Measurements from ENCODE around the gene BCL6. TPM values are rescaled to one million over a fixed set of nuclear protein-coding genes. Genes with fewer than 3 reads are reported as not detected.
A peak's percentile ranks its signal among the peaks of the same experiment; 100 is the strongest.

BCL6 gene
- total RNA-seq, 2 experiments from 2014 or later: 30.4 to 33.4 TPM

DNA sequence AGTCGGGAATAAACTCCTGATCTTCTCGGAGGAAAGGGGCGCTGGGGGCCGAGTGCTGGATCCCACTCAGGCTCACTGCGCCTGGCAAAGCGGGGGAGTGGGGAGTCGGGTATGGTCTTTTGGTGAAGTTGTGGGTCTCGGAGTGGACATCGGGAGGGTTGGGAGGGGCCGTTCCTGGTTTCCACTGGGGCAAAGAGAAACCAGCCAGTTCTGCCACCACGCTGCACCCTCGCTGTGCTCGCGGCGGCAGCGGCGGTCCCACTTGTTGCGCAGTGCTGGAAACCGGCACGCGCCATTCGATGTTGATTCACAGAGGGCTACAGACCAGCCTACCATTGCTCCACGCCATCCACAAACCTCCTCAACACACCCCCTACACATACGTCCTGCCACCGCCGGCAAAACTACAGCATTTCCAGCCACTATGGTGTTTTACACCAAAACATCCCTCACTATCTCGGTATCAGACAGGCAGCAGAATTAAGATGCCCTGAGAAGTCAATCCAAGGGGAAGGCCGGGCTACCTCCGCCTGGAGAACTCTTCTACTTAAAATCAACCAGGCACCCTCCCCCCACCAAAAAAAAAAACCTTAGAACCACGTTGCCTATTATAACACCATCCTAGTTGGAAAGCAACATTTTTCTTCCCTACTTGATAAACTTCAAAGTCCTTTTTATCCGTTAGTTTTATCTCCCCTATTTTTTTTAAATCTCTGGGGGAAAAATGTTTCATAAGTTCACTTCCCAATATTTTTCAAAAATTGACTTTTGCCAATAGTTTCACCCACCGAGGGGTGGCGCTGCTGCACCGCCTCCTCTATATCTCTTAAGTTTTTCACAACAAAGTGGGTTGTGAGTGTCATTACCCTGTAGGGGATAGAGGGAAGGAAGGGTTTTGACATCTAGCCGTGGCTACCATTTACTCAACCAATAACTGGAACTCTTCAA lies 3.6 kb downstream of the BCL6 start:
- no peaks in the 10 kb centered on the region for H3K9me3 Mint-ChIP-seq
- peaks cover 24% of the 10 kb centered on the region for H3K36me3 Mint-ChIP-seq (ENCODE audit: low read depth)
- H3K4me1 Mint-ChIP-seq: peaks cover 43% of the 10 kb centered on the region
- H3K27ac Mint-ChIP-seq: peak overlapping the region; percentile 99
- CTCF ChIA-PET: interaction anchor here (0.7 to 6.6 kb wide), 86 partner anchors 8 to 1596 kb away, joined by 3 to 493 read pairs (median 6); partner anchors contain the start of gene LPP
- peak overlapping the region; percentile 89 for H3K4me3 Mint-ChIP-seq
- peak; percentile 82 for DNase-seq
- peaks cover 3% of the 10 kb centered on the region for H3K27me3 Mint-ChIP-seq
- POLR2A ChIA-PET: interaction anchor here (0.8 to 9.2 kb wide), 19 partner anchors 59 to 1401 kb away, joined by 3 to 251 read pairs (median 9); partner anchors contain the start of genes LPP and RTP4

DNA sequence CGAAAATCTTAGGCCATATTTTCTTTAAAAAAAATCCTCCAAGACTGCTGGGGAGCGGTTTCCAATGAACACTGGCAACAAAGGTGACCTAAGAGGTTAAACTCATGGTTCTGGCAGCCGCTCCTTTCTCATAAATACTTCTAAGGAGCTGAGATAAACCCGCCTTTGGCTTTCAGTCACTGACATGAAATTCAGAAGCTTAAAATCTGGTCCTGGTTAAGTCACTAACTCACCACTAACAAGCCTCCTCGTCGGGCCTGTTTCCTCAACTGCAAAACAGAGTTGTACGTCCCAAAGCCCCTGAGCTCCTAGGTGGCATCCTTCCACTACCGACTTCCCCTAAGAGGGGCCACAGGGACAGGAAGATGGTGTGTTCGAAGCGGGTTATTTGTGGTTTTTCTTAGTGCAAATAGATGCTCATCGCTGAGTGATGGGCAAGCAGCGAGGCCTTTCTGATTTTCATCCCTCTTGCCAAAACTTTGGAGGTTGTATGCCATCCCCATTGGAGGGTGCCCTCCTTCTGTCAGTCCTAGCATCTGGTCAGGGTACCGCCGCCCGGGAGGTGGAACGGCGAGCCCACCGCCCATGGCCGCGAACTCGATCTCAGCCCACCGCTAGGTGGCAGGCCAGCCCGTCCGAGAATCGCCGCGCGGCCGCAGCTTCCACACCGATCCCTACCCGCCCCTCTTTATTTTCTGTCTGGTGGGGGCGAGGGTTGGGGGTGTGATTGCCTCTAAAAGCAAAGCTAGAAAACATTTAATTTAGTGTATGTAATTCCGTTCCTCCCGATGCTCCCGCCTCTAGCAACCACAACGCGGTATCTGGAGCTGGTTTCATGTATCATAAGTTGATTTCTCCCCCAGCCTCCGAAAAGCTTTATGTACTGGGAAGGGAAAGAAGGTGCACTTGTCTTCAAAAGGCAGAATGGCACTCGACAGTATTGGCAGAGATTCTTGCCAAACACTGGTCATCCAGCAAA lies 4.6 kb downstream of the BCL6 start:
- CTCF ChIA-PET: interaction anchor here (0.6 to 6.6 kb wide), 181 partner anchors 9 to 1655 kb away, joined by 3 to 493 read pairs (median 4); partner anchors contain the start of gene LPP
- Mint-ChIP-seq H3K27ac (peak overlapping the region; percentile 99), H3K27me3 (peaks cover 3% of the 10 kb centered on the region), H3K9me3 (no peaks in the 10 kb centered on the region), H3K36me3 (ENCODE audit: low read depth) (peaks cover 20% of the 10 kb centered on the region), H3K4me1 (peaks cover 51% of the 10 kb centered on the region), H3K4me3 (peak overlapping the region; percentile 89)
- POLR2A ChIA-PET: interaction anchor here (0.6 to 4.5 kb wide), 26 partner anchors 9 to 1700 kb away, joined by 3 to 57 read pairs (median 4); partner anchors contain the start of genes LPP and RTP4
- peak; percentile 74 for DNase-seq

DNA sequence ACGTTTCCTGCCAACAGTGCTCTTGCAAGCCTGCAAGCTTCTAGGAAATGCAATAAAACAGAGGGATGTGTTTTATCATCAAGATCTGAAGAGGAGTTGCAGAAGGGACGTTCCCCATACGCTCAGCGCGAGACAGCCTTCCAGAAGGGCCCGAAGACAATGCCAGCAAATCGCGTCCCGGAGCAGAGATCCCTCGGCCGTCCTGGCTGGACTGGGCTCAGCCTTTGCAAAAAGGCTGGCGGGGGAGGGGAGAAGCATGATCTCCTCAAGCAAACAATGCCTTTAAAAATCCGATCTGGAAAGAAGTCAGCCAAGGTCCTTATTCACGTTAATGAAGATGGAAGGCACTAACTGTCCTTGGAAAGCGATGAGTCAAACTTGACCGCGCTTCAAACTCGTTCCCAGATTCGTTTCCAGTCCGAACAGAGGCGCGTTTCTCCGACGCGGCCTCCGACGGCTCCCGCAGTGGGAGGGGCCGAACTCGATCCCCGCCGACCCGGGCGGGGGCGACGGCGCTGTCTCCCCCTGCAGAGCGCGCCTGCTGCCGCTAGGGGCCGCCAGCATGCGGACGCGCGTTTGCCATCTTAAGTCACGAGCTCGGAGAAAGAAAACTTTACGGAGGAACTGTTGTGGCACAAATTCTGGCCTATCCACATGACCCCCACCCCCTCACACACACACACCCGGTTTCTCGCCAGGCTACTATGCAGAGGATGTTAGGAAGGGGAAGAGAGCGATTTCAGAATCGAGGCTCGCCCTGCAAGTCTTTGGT lies 5.5 kb downstream of the BCL6 start:
- Mint-ChIP-seq H3K27me3 (peaks cover 3% of the 10 kb centered on the region), H3K36me3 (ENCODE audit: low read depth) (peaks cover 14% of the 10 kb centered on the region), H3K9me3 (no peaks in the 10 kb centered on the region), H3K4me3 (peak overlapping the region; percentile 89), H3K4me1 (peaks cover 48% of the 10 kb centered on the region), H3K27ac (peak overlapping the region; percentile 99)
- peak; percentile 85 for DNase-seq
- POLR2A ChIA-PET: interaction anchor here (0.5 to 4.5 kb wide), 26 partner anchors 10 to 1405 kb away, joined by 3 to 57 read pairs (median 4); partner anchors contain the start of genes LPP and RTP4
- CTCF ChIA-PET: interaction anchor here (0.6 to 6.6 kb wide), 183 partner anchors 8 to 1655 kb away, joined by 3 to 493 read pairs (median 4); partner anchors contain the start of gene LPP

DNA sequence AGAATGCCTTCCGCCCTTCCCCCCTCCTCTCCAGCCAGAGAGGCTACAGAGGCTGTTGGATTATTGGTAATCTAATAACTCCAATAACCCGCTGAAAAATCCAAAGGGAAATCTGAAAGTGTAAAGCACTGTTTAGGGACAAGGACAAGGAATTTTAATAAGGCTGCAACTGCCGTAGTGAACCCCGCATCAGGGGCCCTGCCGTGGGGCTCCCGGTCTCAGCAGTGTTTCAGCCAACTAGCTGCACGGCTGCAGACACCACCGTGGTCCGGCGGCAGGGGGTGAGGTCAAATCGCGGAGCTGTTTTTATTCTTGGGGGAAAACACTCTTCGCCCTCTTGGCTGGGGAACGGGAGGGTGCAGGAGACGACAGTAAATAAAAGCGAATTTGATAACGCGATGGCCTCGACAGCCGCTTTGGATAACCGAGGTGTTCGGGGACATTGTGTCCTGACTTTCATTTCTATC lies 6.1 kb downstream of the BCL6 start:
- peak; percentile 48 for DNase-seq
- Mint-ChIP-seq H3K4me1 (peaks cover 48% of the 10 kb centered on the region), H3K9me3 (no peaks in the 10 kb centered on the region), H3K27ac (peak overlapping the region; percentile 99), H3K4me3 (peak overlapping the region; percentile 89), H3K36me3 (ENCODE audit: low read depth) (peaks cover 8% of the 10 kb centered on the region), H3K27me3 (peaks cover 3% of the 10 kb centered on the region)
- ChIA-PET CTCF (interaction anchor here (0.6 to 6.6 kb wide), 86 partner anchors 8 to 1529 kb away, joined by 3 to 493 read pairs (median 5); partner anchors contain the start of gene LPP), POLR2A (interaction anchor here (1.0 to 4.5 kb wide), 20 partner anchors 9 to 1405 kb away, joined by 3 to 57 read pairs (median 6); partner anchors contain the start of genes LPP and RTP4)

DNA sequence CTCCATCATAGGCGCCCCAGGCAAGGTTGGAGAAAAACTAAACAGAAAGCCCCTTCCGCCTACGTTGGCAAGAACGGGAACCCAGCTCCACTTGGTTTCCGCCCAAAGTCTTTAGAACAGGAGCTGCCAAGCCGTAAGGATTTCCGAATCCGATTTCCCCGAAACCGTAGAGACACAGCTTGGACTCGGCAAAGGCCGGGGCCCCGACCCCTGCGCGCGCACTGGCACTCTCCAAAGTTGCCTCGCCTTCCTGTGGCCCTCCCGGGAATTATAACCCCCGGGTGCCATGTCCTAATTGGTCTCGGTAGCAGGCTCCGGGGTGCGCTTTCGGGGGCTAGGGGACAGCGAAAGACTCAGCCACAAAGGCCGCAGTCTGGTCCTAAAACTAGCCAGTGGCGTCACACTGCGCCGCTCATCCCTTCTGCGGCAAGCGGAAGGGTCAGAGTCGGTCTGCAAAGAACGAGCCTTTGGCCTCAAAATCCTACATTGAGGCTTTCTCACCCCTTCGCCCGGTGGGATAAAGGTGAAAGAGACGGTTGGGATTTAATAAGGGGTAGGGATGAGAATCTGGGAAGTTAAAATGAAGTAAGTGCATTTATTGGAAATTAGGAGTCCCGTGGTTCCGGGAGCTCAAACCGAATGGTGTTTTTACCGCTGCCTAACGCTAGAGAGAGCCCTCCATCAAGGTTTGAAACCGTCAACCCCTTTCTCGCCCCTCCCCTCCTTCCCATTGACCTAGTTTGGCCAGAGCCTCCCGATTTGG lies 6.8 kb downstream of the BCL6 start:
- ChIA-PET POLR2A (interaction anchor here (0.6 to 4.5 kb wide), 21 partner anchors 9 to 1406 kb away, joined by 3 to 57 read pairs (median 4); partner anchors contain the start of genes LPP and RTP4), CTCF (interaction anchor here (0.6 to 6.6 kb wide), 73 partner anchors 8 to 1530 kb away, joined by 3 to 493 read pairs (median 5); partner anchors contain the start of gene LPP)
- Mint-ChIP-seq H3K27me3 (peaks cover 3% of the 10 kb centered on the region), H3K36me3 (ENCODE audit: low read depth) (peaks cover 4% of the 10 kb centered on the region), H3K4me1 (peaks cover 48% of the 10 kb centered on the region), H3K27ac (peak overlapping the region; percentile 99), H3K4me3 (peak overlapping the region; percentile 89), H3K9me3 (no peaks in the 10 kb centered on the region)
- DNase-seq: peak; percentile 77

DNA sequence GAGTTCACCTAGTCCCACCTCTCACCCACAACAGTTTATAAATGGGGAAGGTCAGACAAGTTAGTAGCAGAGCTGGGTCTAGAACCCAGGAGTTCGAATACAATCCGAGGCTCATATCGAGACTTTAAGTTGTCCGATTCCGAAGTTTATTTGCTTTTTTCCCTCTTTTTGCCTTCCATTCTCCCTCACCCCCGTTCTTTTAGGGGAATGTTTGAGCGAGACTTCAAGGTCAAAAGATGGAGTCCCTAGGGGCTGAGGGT lies 7.3 kb downstream of the BCL6 start:
- peak overlapping the region; percentile 89 for H3K4me3 Mint-ChIP-seq
- H3K36me3 Mint-ChIP-seq (ENCODE audit: low read depth): peaks cover 6% of the 10 kb centered on the region
- peaks cover 3% of the 10 kb centered on the region for H3K27me3 Mint-ChIP-seq
- CTCF ChIA-PET: interaction anchor here (0.8 to 6.6 kb wide), 31 partner anchors 8 to 1413 kb away, joined by 3 to 493 read pairs (median 7); partner anchors contain the start of gene LPP
- H3K9me3 Mint-ChIP-seq: no peaks in the 10 kb centered on the region
- POLR2A ChIA-PET: interaction anchor here (0.6 to 4.5 kb wide), 15 partner anchors 10 to 1405 kb away, joined by 3 to 57 read pairs (median 4); partner anchors contain the start of gene LPP
- H3K4me1 Mint-ChIP-seq: peaks cover 48% of the 10 kb centered on the region
- no peak for DNase-seq
- H3K27ac Mint-ChIP-seq: peak overlapping the region; percentile 99

DNA sequence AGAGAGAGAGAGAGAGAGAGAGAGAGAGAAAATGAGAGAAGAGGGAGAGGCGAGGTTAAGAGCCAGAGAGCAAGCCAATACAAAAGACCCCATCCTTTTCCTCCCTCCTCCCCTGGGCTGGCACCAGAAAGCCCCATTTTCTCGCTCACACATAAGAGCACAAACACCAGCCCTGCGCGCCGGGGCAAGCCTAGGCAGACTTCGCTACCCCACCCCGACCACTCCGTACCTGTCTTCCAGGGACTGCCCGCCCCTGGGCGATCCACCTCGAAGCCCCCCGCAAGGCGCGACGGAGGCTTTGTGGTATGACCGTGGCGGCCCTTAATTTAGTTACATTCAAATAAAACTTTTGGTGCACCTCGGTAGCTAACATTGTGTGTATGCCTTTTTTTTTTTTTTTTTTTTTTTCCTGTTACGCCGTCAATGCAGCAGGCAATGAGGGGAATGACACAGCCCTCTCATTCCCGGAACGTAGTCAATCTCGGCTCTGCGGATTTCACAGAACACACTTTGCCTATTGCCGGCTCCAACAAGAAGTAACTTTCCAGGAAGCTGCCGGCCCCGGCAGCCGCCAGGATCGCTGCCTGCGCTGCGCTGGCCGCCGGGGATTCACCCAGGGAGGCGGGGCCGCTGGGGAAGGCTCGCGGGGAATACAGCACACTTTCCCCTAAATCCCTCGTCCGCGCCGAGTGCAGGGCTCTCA lies 7.7 kb downstream of the BCL6 start:
- Mint-ChIP-seq H3K9me3 (no peaks in the 10 kb centered on the region), H3K27me3 (peaks cover 3% of the 10 kb centered on the region), H3K4me1 (peaks cover 46% of the 10 kb centered on the region), H3K36me3 (ENCODE audit: low read depth) (peaks cover 6% of the 10 kb centered on the region), H3K4me3 (peak overlapping the region; percentile 89), H3K27ac (peak overlapping the region; percentile 99)
- peak; percentile 51 for DNase-seq
- ChIA-PET CTCF (interaction anchor here (0.6 to 6.6 kb wide), 28 partner anchors 7 to 1441 kb away, joined by 3 to 493 read pairs (median 6); no protein-coding TSS in a partner anchor), POLR2A (interaction anchor here (0.6 to 4.5 kb wide), 15 partner anchors 10 to 1405 kb away, joined by 3 to 57 read pairs (median 4); partner anchors contain the start of gene LPP)

DNA sequence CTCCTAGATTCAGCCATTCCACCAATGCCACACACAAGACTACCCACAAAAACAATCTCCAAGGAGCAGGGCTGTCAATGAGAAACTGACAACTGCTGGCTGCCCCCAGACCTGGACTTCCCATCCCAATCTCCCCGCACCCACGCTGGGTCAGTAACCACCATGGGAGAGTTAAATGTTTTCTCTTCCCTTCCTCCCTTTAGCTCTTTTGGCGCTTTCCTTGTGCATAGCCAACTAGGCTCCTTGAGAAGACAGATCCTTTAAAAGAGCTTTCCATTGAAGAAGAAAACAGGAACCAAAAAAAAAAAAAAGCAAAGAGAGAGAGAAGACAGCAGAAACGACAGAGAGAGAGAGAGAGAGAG lies 8.3 kb downstream of the BCL6 start:
- Mint-ChIP-seq H3K36me3 (ENCODE audit: low read depth) (peaks cover 6% of the 10 kb centered on the region), H3K4me1 (peaks cover 44% of the 10 kb centered on the region), H3K9me3 (no peaks in the 10 kb centered on the region), H3K4me3 (peak overlapping the region; percentile 89), H3K27ac (peak overlapping the region; percentile 55), H3K27me3 (peaks cover 3% of the 10 kb centered on the region)
- no peak for DNase-seq
- ChIA-PET POLR2A (interaction anchor here (4.5 kb wide), 1 partner anchor 238 kb away, joined by 21 read pairs; no protein-coding TSS in a partner anchor), CTCF (interaction anchor here (0.6 to 6.6 kb wide), 6 partner anchors 161 to 1442 kb away, joined by 3 to 493 read pairs (median 4); partner anchors contain the start of gene RTP4)

DNA sequence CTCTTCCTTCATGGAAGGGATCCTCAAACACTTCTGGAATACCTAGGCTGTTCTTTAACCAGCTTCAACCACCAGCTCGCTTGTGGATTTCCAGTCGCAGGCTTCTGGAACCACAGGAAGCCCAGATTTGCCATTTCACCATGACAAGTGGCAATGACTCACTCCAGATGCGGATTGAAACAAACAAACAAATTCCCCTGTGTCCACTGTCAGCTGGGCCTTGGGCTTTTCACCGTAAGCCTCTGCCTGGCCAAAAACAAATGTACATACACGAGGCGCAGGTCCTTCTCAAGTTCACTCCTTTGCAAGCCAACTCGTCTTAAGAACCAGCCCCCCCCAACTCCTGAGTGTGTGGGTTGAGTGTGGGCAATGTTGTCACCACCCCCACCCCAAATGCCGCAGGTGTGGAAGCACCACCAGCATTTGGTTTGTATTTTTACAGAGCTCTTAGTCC lies 8.8 kb downstream of the BCL6 start:
- H3K27me3 Mint-ChIP-seq: peaks cover 3% of the 10 kb centered on the region
- ChIA-PET POLR2A (no interaction called here), CTCF (interaction anchor here (0.6 to 6.6 kb wide), 9 partner anchors 9 to 1442 kb away, joined by 3 to 493 read pairs (median 3); partner anchors contain the start of genes BCL6 and RTP4)
- H3K4me1 Mint-ChIP-seq: peaks cover 39% of the 10 kb centered on the region
- DNase-seq: no peak
- no peak overlapping the region for H3K27ac Mint-ChIP-seq
- H3K36me3 Mint-ChIP-seq (ENCODE audit: low read depth): peaks cover 9% of the 10 kb centered on the region
- H3K9me3 Mint-ChIP-seq: no peaks in the 10 kb centered on the region
- H3K4me3 Mint-ChIP-seq: peak overlapping the region; percentile 89

DNA sequence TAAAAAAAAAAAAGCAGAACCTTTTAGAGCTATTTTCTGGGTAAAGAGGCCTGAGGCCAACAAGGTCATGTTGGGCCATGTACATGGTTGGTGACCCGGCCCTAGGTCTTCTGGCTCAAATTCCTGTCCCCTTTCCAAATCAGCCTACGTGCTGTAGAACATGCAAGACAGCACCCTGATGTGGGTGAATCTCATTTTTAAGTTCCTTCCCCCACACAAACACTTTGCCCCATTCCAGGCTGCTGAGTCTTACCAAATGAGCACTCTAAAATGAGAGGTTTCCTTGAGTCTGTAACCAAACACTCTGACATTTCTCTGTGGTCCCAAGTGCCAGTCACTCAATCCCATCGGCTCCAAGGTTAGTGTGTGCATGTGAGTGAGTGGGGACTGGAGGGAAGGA lies 9.4 kb downstream of the BCL6 start:
- H3K36me3 Mint-ChIP-seq (ENCODE audit: low read depth): peaks cover 14% of the 10 kb centered on the region
- peaks cover 35% of the 10 kb centered on the region for H3K4me1 Mint-ChIP-seq
- DNase-seq: no peak
- POLR2A ChIA-PET: no interaction called here
- no peak overlapping the region for H3K4me3 Mint-ChIP-seq
- H3K9me3 Mint-ChIP-seq: no peaks in the 10 kb centered on the region
- no peak overlapping the region for H3K27ac Mint-ChIP-seq
- peaks cover 3% of the 10 kb centered on the region for H3K27me3 Mint-ChIP-seq
- CTCF ChIA-PET: interaction anchor here (0.8 to 6.6 kb wide), 7 partner anchors 9 to 1306 kb away, joined by 3 to 493 read pairs (median 4); partner anchors contain the start of gene BCL6
